HG02642 (cell line): ENCODE data around the gene MRPL48.
"Not testable (repeated sequence)": the region's sequence is repeated elsewhere in the genome, so short reads cannot be mapped to it uniquely, and the experiment has no call there.

Experiments used
- ATAC-seq: cut with Tn5 transposase; IDR thresholded peaks from one replicate; pipeline ENCODE4 v1.9.1; 2021; ENCODE audit warnings: mild to moderate bottlenecking; ENCODE audit not compliant: unreplicated experiment, poor library complexity

MRPL48 gene

GRCh38 chr11:73833067-73833466 is 45.4 kb downstream of the MRPL48 start:
- no peak for ATAC-seq

GRCh38 chr11:73838443-73839122 is 50.9 kb downstream of the MRPL48 start:
- no peak for ATAC-seq

GRCh38 chr11:73839123-73839457 is 51.4 kb downstream of the MRPL48 start:
- no peak for ATAC-seq

GRCh38 chr11:73851046-73851764 is 63.5 kb downstream of the MRPL48 start:
- ATAC-seq = no peak

- no peak for ATAC-seq
Observed at GRCh38 chr11:73852049-73852448, 64.4 kb downstream of the MRPL48 start.

GRCh38 chr11:73854680-73855079 is 67.0 kb downstream of the MRPL48 start:
- no peak for ATAC-seq

- ATAC-seq = no peak
Observed at GRCh38 chr11:73856031-73856567, 68.4 kb downstream of the MRPL48 start.

GRCh38 chr11:73859671-73860070 is 72.0 kb downstream of the MRPL48 start:
- ATAC-seq = no peak

- ATAC-seq = no peak
Observed at GRCh38 chr11:73860202-73860601, 72.5 kb downstream of the MRPL48 start.

GRCh38 chr11:73862986-73863385 is 75.3 kb downstream of the MRPL48 start:
- ATAC-seq = no peak

GRCh38 chr11:73866095-73866579 is 78.5 kb downstream of the MRPL48 start:
- ATAC-seq = no peak

GRCh38 chr11:73866586-73866996 is 78.9 kb downstream of the MRPL48 start:
- ATAC-seq = no peak

GRCh38 chr11:73869332-73869949 is 81.8 kb downstream of the MRPL48 start:
- ATAC-seq = no peak

- no peak for ATAC-seq
Observed at GRCh38 chr11:73870261-73870660, 82.6 kb downstream of the MRPL48 start.

- ATAC-seq = no peak
Observed at GRCh38 chr11:73872749-73873357, 85.2 kb downstream of the MRPL48 start.

GRCh38 chr11:73875380-73875779 is 87.7 kb downstream of the MRPL48 start:
- ATAC-seq = no peak

GRCh38 chr11:73875840-73876239 is 88.2 kb downstream of the MRPL48 start:
- ATAC-seq = no peak

GRCh38 chr11:73876424-73877310 is 89.0 kb downstream of the MRPL48 start, which contains the start of the genes COA4 and PAAF1:
COA4 (minus strand) TSS chr11:73876846; CDS start chr11:73873378, 3,468 bp downstream.
PAAF1 (plus strand) TSS chr11:73876999; CDS start chr11:73877022, 23 bp downstream.
- peak; percentile 98 for ATAC-seq

- no peak for ATAC-seq
Observed at GRCh38 chr11:73878771-73879170, 91.1 kb downstream of the MRPL48 start.

- ATAC-seq = not testable (repeated sequence)
Observed at GRCh38 chr11:73880449-73880848, 92.8 kb downstream of the MRPL48 start.
